Measurements from ENCODE around the gene WDR76.

The WDR76 gene

GRCh38 chr15:43876872-43877271 is 50.1 kb downstream of the WDR76 start:
- CTCF ChIA-PET: no interaction called here
- POLR2A ChIA-PET: no interaction called here
- TF ChIP-seq SP1 (IDR thresholded peaks at IDR 0.05) (no peak), BHLHE40 (IDR thresholded peaks at IDR 0.05; ENCODE audit: borderline replicate concordance) (no peak), CTBP1 (IDR thresholded peaks at IDR 0.05; ENCODE audit: borderline replicate concordance) (no peak), TARDBP (IDR thresholded peaks at IDR 0.05) (no peak), ARNT (IDR thresholded peaks at IDR 0.05) (no peak), FOXA1 (IDR thresholded peaks at IDR 0.05) (no peak), ELF4 (IDR thresholded peaks at IDR 0.05) (no peak), NFRKB (IDR thresholded peaks at IDR 0.05) (no peak), LEF1 (IDR thresholded peaks at IDR 0.05; ENCODE audit: borderline replicate concordance) (no peak), ZNF384 (IDR thresholded peaks at IDR 0.05) (no peak), L3MBTL2 (conservative IDR thresholded peaks at IDR 0.05) (no peak), SUZ12 (IDR thresholded peaks at IDR 0.05) (no peak), FOXK2 (IDR thresholded peaks at IDR 0.05) (no peak), FOXM1 (IDR thresholded peaks at IDR 0.05; ENCODE audit: borderline replicate concordance) (no peak), HDGF (IDR thresholded peaks at IDR 0.05; ENCODE audit: borderline replicate concordance) (no peak)
- TF ChIP-seq, protein P1, sequence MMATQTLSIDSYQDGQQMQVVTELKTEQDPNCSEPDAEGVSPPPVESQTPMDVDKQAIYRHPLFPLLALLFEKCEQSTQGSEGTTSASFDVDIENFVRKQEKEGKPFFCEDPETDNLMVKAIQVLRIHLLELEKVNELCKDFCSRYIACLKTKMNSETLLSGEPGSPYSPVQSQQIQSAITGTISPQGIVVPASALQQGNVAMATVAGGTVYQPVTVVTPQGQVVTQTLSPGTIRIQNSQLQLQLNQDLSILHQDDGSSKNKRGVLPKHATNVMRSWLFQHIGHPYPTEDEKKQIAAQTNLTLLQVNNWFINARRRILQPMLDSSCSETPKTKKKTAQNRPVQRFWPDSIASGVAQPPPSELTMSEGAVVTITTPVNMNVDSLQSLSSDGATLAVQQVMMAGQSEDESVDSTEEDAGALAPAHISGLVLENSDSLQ (IDR thresholded peaks at IDR 0.05): no peak
- no peak for DNase-seq (ENCODE audit: extremely low spot score)

DNA sequence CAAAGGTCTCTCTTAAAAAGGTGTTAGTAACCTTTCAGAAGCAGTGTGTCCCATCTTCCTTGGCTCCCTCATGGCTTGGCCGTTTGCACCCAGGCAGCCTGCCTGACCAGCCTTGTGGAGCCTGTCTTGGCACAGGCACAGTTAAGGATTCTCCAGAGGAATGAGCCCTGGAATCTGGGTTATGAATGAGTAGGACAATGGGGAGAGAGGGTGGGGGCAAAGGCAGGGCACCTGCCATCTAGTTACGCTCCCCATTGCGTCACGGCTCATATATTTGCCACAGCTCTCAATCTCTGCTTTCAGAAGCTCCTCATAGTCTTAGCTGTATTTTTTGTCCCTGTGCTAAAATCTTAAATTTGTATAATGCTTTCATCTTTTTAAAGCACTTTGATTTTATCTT is 50.6 kb downstream of the WDR76 start:
- POLR2A ChIA-PET: no interaction called here
- CTCF ChIA-PET: no interaction called here
- no peak for DNase-seq (ENCODE audit: extremely low spot score)
- TF ChIP-seq FOXM1 (IDR thresholded peaks at IDR 0.05; ENCODE audit: borderline replicate concordance) (no peak), HDGF (IDR thresholded peaks at IDR 0.05; ENCODE audit: borderline replicate concordance) (no peak), SP1 (IDR thresholded peaks at IDR 0.05) (no peak), LEF1 (IDR thresholded peaks at IDR 0.05; ENCODE audit: borderline replicate concordance) (no peak), ZNF384 (IDR thresholded peaks at IDR 0.05) (no peak), FOXA1 (IDR thresholded peaks at IDR 0.05) (no peak), NFRKB (IDR thresholded peaks at IDR 0.05) (no peak), CTBP1 (IDR thresholded peaks at IDR 0.05; ENCODE audit: borderline replicate concordance) (no peak), FOXK2 (IDR thresholded peaks at IDR 0.05) (no peak)

- no peak for DNase-seq (ENCODE audit: extremely low spot score)
- POLR2A ChIA-PET: interaction anchor here (1.1 kb wide), 1 partner anchor 54 kb away, joined by 4 read pairs; the partner anchor contains the start of gene MFAP1
- TF ChIP-seq BHLHE40 (IDR thresholded peaks at IDR 0.05; ENCODE audit: borderline replicate concordance) (no peak), SUZ12 (IDR thresholded peaks at IDR 0.05) (no peak), SP1 (IDR thresholded peaks at IDR 0.05) (no peak), ZNF384 (IDR thresholded peaks at IDR 0.05) (no peak), L3MBTL2 (conservative IDR thresholded peaks at IDR 0.05) (no peak), HDGF (IDR thresholded peaks at IDR 0.05; ENCODE audit: borderline replicate concordance) (no peak), FOXK2 (IDR thresholded peaks at IDR 0.05) (no peak), FOXM1 (IDR thresholded peaks at IDR 0.05; ENCODE audit: borderline replicate concordance) (no peak), ELF4 (IDR thresholded peaks at IDR 0.05) (no peak), LEF1 (IDR thresholded peaks at IDR 0.05; ENCODE audit: borderline replicate concordance) (no peak), NFRKB (IDR thresholded peaks at IDR 0.05) (no peak), ARNT (IDR thresholded peaks at IDR 0.05) (no peak), TARDBP (IDR thresholded peaks at IDR 0.05) (no peak), FOXA1 (IDR thresholded peaks at IDR 0.05) (no peak), CTBP1 (IDR thresholded peaks at IDR 0.05; ENCODE audit: borderline replicate concordance) (no peak)
- TF ChIP-seq, protein P1 (IDR thresholded peaks at IDR 0.05): no peak
- CTCF ChIA-PET: no interaction called here
These were observed 51.6 kb downstream of the WDR76 start for GRCh38 chr15:43878446-43878845.

DNA sequence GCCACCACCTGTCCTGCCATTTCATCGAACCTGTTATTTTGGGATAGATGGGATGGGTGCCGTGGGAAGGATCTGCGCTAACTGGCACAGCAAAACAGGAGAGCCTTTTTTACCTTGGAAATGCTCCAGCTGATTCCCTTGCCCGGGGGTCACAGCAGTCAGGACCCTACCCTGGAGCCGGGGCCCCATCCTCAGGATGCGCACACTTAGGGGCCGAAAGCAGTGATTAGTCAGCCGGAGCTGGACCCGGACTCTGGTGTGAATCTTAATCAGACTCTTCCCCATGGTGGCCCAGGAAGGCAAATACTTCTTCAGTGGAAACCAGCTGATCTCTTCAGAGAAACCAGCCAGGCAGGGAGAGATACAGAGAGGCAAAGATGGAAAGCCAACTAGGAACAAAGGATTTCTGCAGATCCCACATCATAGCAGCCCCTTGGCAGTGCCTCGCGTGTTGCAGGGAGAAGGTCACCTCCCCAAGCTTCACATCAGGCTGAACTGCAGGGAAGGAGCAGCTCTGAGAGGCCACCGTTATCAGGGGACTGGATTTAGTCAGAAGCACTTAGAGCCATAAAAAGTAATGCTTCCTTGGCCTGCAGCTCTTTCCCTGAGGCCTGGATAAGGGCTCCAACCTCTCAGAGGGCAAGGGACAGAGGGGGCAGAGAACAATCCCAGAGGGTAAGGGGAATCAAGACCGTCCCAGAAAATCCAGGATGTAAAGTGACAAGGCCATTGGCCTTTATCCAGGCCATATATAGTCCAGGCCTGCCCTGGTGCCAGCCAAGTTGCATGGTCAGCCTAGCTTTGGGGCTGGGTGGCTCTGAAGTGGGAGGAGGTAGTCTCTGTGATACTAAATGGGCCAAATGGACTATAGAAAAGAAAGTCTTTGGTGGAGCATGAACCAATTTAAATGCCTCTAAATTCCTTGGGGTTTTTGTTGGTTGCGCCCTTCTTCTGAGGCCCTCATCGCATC is 52.9 kb downstream of the WDR76 start:
- TF ChIP-seq FOXM1 (IDR thresholded peaks at IDR 0.05; ENCODE audit: borderline replicate concordance) (no peak), FOXK2 (IDR thresholded peaks at IDR 0.05) (no peak), BHLHE40 (IDR thresholded peaks at IDR 0.05; ENCODE audit: borderline replicate concordance) (no peak), NFRKB (IDR thresholded peaks at IDR 0.05) (no peak), FOXA1 (IDR thresholded peaks at IDR 0.05) (no peak), ARNT (IDR thresholded peaks at IDR 0.05) (no peak), TARDBP (IDR thresholded peaks at IDR 0.05) (no peak), L3MBTL2 (conservative IDR thresholded peaks at IDR 0.05) (no peak), SP1 (IDR thresholded peaks at IDR 0.05) (no peak), ZNF384 (IDR thresholded peaks at IDR 0.05) (no peak), CTBP1 (IDR thresholded peaks at IDR 0.05; ENCODE audit: borderline replicate concordance) (no peak), SUZ12 (IDR thresholded peaks at IDR 0.05) (no peak), ELF4 (IDR thresholded peaks at IDR 0.05) (no peak), HDGF (IDR thresholded peaks at IDR 0.05; ENCODE audit: borderline replicate concordance) (no peak), LEF1 (IDR thresholded peaks at IDR 0.05; ENCODE audit: borderline replicate concordance) (no peak)
- TF ChIP-seq, protein P1 (IDR thresholded peaks at IDR 0.05): no peak
- POLR2A ChIA-PET: interaction anchor here (1.1 kb wide), 1 partner anchor 55 kb away, joined by 4 read pairs; the partner anchor contains the start of gene MFAP1
- no peak for DNase-seq (ENCODE audit: extremely low spot score)
- CTCF ChIA-PET: no interaction called here

DNA sequence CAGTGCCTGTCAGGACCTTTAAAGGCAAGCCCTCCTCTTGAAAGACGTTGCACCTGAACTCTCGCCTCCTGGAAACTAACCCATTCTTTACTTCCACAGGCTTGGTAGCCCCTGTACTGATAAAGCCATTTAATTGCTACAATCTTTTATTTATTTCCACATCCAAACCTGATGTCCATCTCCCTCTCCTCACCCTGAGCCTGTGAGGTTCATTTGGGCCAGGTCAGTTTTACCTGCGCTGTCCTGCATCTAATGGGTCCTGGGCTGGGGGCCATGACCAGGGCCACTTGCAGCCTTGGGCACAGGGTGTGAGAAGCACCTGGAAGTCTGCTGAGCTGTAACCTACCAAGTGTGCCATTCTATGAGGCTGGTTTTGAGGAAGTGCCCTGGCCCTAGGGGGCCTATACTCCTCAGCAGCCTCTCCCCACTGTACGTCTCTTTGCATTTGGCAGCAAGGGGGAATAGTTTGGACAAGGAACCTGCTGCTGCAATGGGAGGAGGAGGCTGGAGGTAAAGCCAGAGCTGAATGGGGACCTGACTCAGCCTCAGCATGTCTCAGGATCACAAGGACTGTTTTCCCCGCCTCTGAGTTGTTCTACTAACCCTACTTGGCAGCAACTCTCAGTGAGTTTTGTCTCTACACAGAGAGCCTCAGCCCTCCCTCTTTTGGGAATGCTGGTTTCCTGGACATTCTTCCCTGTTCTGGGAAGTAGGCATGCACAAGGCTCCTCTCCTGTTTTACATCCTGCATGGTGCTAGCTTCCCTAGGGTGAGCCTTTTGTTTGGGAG is 53.8 kb downstream of the WDR76 start:
- TF ChIP-seq FOXA1 (IDR thresholded peaks at IDR 0.05): no peak
- CTCF ChIA-PET: interaction anchor here (0.6 kb wide), 1 partner anchor 102 kb away, joined by 5 read pairs; no protein-coding TSS in a partner anchor
- no peak for DNase-seq (ENCODE audit: extremely low spot score)
- POLR2A ChIA-PET: no interaction called here
